NK-92 (cell line): ENCODE data around the gene FOXA2.

ENCODE experiments used
- DNase-seq: peaks from one replicate; lab custom pipeline; 2025; ENCODE audit not compliant: unreplicated experiment; lab: John Stamatoyannopoulos, UW

FOXA2 gene

GRCh38 chr20:22584922-22585785 is 782 bp upstream of the FOXA2 start:
- DNase-seq: no peak

GRCh38 chr20:22583773-22584521 is 425 bp downstream of the FOXA2 start:
- DNase-seq: no peak

GRCh38 chr20:22582964-22583772 is 1.2 kb downstream of the FOXA2 start:
- no peak for DNase-seq

- no peak for DNase-seq
These were observed 1.9 kb downstream of the FOXA2 start for GRCh38 chr20:22582386-22582963.

- no peak for DNase-seq
These were observed 2.7 kb downstream of the FOXA2 start for GRCh38 chr20:22581437-22582385.

GRCh38 chr20:22579711-22580697 is 4.4 kb downstream of the FOXA2 start:
- DNase-seq: no peak

- DNase-seq: no peak
These were observed 5.3 kb downstream of the FOXA2 start for GRCh38 chr20:22579119-22579427.

GRCh38 chr20:22578221-22579118 is 5.9 kb downstream of the FOXA2 start:
- no peak for DNase-seq

GRCh38 chr20:22577515-22578220 is 6.7 kb downstream of the FOXA2 start:
- DNase-seq: no peak

- no peak for DNase-seq
These were observed 7.4 kb downstream of the FOXA2 start for GRCh38 chr20:22576733-22577514.

GRCh38 chr20:22576273-22576672 is 8.1 kb downstream of the FOXA2 start:
- DNase-seq: no peak

GRCh38 chr20:22575737-22576136 is 8.6 kb downstream of the FOXA2 start:
- no peak for DNase-seq

GRCh38 chr20:22575087-22575721 is 9.2 kb downstream of the FOXA2 start:
- DNase-seq: no peak

- no peak for DNase-seq
These were observed 9.8 kb downstream of the FOXA2 start for GRCh38 chr20:22574545-22575086.

- no peak for DNase-seq
These were observed 11.9 kb downstream of the FOXA2 start for GRCh38 chr20:22572491-22572890.

- no peak for DNase-seq
These were observed 12.3 kb downstream of the FOXA2 start for GRCh38 chr20:22572023-22572422.
